ENCODE data around the gene CGB3.
"Not testable (repeated sequence)": the region's sequence is repeated elsewhere in the genome, so short reads cannot be mapped to it uniquely, and the experiment has no call there.

Gene CGB3

DNA sequence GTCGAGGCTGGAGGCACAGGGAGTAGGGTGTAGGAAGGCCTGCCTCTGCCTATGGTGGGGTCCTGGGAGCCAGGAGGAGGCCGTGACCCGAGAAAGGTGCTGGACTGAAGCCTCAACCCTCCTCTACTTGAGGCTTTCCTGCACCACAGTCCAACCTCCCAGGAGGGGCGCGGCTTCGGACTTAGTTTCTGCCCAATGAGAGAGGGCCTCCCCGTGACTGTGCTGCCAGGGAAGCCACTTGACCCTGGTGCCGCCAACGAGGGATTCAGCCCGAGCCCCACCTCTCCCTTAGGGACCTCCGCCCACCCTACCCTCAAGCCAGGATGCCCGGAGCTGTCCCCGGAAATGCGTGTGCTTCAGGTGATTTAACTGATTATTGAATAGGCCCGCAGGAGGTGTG, at the start of gene CGB3:
TSS of gene CGB3 (minus strand) at position 101 of the 400 bp plus-strand sequence. CDS start 362 bp downstream, outside the sequence.
- DNase-seq, result not testable (repeated sequence)

DNA sequence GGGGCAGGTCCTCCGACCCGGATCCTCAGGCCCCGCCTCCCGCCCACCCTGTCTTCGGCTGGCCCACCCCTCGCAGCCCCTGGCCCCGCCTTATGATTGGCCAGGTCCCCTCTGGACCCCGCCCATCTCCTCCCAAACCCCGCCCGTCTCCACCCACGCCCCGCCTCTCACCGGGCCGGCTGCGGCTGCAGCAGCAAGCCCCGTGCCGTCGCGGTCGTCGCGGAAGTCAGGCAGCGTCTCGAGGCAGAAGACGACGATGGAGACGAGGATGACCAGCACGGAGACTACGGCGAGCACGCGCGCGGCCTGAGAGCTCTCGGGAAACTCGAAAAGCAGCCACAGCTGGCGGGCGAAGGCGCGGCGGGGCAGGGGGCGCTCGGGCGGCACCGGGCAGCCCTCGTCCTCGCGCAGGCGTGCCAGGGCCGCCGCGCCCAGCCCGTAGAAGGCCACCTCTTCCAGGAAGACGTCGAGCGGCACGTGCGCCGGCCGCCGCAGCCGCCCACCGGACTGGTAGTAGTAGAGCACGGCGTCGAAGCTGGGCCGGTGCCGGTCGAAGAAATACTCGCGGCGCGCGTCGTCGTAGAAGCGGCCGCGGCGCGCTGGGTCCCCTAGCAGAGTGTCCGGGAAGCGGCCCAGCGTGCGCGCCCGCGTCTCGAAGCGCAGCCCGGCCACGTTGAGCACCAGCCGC, 47.9 kb upstream of the CGB3 start:
- no peak for DNase-seq

GRCh38 chr19:49070416-49070815, 46.3 kb upstream of the CGB3 start:
- DNase-seq, result no peak

GRCh38 chr19:49069026-49069425, 44.9 kb upstream of the CGB3 start:
- no peak for DNase-seq

DNA sequence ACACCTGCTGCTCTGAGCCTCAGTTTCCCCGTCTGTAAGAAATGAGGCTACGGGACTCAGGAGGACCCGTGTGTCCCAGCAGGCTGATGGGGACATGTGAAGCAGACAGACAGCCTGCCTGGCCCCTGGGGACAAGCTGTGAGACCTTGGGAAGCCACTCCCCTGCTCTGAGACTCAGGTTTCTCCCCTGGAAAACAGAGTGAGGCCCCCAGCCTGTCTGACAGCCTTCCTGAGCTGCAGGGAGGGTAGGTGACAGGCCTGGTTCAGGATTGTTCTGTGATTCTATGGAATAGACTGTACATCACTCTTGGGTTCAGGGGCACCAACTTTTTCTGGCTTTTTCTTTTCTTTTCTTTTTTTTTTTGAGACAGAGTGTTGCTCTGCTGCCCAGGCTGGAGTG, 43.4 kb upstream of the CGB3 start:
- DNase-seq, result no peak

DNA sequence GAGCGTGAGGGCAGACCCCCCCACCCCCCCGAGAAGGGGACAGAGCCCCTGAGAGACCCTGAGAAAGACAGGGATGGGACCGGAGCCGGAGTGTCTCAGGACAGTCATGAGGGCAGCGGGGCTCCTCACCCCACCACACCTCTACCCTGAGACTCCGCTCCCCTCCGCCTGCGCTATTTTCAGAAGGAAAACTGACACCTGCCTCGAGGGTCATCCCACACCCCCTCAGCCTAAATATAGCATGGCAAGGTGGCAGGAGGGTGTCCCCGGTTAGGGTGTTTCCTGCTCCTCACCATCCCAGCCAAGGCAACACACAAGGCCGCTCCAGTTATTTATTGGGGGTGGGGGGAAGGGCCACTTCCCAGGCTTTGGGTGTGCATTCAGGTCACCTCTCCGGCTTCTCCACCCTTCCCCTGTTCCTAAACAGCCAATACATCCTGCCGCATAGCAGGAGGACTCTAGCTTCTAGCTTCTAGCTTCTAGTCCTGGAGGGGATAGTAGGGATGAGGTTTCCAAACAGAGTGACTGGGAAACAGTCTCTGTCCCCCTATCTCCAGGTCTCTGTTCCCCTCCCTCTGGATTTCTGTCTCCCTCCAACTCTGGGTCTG, 41.9 kb upstream of the CGB3 start:
- no peak for DNase-seq

DNA sequence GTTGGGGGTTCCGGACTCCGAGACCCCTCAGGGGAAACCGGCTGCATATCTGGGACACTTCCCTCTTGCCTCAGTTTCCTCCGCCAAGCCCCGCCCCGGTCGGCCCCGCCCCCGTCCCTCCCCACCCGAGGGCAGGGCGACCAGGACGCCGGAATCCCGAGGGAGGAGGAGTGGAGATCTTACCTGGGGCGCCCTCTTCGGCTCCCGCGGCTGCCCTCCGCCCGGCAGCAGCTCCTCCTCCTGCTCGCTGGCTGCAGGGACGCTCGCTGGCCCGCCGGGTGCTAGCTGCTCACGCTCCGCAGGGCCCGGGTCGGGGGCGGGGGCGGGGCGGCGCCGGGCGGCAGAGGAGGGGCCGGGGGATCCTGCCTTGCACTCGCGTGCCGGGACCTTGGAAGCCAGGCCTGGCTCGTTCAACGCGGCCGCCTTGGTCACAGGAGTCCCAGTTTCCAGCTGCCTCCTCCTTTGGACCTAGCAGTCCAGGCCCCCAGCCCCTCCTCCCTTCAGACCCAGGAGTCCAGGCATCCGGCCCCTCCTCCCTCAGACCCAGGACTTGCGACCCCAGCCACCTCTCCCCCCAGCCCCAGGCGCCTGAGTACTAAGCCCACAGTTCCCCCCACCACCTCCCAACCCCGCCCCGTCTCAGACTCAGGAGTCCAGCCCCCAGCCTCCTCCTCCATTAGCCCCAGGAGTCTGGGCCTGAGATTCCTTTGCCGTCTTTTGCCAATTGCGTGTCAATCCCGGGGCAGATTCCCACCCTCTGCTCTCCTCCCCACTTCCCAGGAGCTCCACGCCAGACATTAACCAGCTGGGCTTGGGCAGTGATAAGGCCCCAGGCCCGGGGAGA, 40.9 kb upstream of the CGB3 start, which contains the start of gene NTF4:
TSS of gene NTF4 (minus strand) at position 51 of the 844 bp plus-strand sequence. CDS start 2,821 bp downstream, outside the sequence.
- no peak for DNase-seq

DNA sequence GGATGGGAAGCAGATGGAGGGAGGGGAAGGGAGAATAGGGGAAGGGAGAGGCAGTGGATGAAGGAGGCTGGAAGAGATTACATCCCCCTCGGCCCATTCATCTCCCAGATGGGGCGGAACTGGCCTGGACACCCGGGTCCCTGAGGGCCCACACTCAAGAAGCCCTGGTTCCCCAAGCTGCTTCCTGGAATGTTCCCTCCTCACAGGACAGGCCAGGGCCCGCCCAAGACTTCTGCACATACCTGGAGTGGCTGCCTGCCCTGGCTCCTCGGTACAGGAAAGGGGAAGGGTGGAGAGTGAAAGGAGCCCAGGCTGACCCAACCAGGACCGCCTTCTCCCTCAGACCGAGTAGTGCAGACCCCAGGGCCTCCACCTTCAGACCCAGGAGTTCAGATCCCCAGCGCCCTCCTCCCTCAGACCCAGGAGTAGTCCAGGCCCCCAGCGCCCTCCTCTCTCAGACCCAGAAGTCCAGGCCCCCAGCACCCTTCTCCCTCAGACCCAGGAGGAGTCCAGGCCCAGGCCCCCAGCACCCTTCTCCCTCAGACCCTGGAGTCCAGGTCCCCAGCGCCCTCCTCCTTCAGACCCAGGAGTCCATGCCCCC, 40.0 kb upstream of the CGB3 start:
- no peak for DNase-seq

DNA sequence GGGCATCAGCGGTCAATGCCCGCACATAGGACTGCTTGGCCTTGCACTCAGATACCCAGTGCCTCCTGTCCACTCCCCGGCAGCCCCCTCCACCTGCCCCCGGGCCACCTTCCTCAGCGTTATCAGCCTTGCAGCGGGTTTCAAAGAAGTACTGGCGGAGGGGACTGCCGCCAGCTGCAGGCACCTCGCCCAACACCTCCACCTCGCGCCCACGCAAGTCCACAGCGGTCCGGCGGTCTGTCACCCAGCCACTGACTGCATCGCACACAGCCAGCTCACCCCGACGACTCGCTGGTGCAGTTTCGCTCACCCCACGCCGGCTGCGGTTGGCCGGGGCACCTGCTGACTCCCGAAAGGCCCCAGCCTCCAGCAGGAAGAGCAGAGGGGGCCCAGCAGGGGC, 37.3 kb upstream of the CGB3 start:
- no peak for DNase-seq

- no peak for DNase-seq
Measured at GRCh38 chr19:49061000-49061399, 36.9 kb upstream of the CGB3 start.

- DNase-seq, result no peak
Measured at GRCh38 chr19:49059053-49059452, 34.9 kb upstream of the CGB3 start.

- DNase-seq, result no peak
Measured at GRCh38 chr19:49058562-49058961, 34.4 kb upstream of the CGB3 start.

DNA sequence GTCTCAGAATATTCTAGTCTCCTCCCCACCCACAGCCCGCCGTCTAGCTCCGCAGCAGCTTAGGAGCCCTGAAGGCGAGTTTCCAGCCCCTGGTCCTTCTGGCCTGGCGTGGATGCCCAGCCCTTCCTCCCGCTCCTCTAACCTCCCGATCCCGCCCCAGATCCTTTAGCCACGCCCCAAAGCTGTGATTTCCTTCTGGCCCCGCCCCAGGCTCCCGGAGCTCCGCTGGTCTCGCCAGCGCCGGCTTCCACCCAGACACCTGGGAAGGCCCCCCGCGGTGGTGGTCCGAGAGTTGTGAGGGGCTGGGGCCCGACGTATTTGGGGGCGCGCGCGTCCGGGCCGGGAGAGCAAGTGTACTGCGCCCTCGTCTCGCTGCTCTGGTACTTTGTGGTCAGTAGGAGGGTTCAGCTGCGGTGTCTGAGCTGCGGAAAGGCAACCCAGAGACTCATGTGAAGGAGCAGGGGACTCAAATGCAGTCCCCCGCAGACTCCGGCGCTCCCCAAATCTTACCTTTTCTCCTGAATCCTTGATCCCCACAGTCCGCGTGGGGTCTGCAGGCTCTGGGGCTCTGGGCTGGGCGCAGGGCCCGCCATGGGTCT, 33.6 kb upstream of the CGB3 start, which contains the start of gene CGB7:
TSS of gene CGB7 (minus strand) at position 114 of the 599 bp plus-strand sequence. CDS start 2,374 bp downstream, outside the sequence.
- no peak for DNase-seq

DNA sequence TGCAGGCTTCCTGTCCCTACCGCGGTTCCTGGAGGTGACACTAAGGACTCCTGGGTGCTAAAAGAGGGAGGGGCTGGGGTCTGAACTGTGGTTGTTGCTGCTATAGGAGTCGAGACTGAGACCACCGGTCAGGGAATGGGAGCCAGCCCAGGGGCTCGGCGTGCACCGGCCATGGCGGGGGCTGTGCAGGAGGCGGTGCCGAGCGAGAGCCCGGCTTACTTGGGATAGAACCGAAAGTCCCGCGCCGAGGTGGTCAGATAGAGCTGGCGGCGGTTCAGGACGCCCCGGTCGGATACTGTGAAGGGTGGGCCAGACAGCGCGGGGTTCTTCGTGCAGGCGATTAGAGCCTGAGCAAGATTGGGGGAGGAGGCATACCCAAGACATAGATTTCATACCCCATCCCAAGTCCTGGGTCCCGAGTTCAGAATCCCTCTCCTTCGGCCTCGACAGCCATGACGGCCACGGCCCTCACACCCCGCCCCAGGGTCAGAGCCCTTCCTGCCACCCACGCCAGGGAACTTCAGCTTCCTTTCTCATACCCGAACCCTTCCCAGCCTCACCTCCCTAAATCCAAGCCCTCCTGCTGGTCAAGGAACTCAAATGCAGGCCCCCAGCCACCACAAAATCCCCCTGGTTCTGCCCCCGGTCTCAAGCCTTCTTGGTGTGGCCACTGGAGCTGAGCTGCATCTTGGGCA, 32.9 kb upstream of the CGB3 start:
- not testable (repeated sequence) for DNase-seq

DNA sequence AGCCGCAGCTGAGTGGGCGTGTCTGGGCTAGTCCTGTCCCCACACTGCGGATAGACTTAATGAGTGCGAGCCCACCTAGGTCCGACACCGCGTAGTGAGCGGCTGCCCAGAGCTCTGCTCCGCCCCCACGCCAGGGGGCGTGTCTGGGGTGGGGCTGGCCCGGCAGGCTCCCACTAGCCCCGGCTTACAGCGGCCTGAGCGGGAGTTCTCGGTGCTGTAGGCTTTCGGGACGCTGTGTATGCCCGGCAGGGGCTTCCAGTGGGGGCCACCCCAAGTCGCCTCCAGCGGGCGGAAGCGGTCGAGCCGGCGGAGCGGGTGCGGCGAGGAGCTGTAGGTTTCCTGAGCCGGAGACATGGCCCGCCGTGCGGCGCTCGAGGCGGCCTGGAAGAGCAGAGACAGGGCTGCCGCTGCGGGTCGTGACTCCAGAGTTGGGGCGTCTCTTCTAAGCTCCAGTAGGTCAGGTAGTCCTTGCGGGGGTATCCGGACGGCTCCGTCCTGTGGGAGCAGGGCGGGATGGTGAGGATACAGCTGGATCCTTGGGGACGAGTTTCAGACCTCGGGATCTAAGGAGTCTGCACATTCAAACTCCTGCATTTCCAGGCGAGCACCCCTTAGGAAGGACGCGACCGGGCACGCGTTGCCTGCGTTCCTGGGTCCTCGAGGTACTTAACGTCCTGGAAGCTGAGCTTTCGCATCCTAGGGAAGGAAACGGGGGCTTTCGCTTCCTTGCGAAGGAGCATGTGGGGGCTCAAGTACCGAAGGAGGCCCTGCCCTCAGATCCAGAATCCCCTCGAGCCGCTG, 32.2 kb upstream of the CGB3 start:
- no peak for DNase-seq

- DNase-seq, result not testable (repeated sequence)
Measured at GRCh38 chr19:49050376-49051033, 26.4 kb upstream of the CGB3 start.

DNA sequence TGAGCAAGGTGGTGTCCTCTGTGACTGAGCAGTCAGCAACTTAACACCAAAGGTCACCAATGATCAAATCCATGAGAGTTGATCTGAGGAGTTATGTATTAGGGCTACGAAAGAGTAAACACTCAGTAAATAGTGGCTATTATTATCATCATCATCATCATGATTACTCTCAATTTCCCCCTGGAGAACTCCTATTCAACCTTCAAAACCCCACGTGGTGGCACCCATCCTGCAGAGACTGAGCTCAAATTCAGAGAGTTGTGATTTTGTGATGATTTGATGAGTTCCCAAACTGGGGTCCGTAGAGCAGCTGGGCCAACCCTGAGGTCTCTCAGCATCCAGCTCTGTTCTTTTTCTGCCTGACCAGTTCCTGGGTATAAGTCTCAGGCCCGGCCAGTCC, 25.7 kb upstream of the CGB3 start:
- DNase-seq, result not testable (repeated sequence)

DNA sequence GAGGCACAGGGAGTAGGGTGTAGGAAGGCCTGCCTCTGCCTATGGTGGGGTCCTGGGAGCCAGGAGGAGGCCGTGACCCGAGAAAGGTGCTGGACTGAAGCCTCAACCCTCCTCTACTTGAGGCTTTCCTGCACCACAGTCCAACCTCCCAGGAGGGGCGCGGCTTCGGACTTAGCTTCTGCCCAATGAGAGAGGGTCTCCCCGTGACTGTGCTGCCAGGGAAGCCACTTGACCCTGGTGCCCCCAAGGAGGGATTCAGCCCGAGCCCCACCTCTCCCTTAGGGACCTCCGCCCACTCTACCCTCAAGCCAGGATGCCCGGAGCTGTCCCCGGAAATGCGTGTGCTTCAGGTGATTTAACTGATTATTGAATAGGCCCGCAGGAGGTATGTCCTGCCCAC, 24.9 kb upstream of the CGB3 start, which contains the start of gene CGB8:
TSS of gene CGB8 (minus strand) at position 101 of the 400 bp plus-strand sequence. CDS start 372 bp downstream, outside the sequence.
- DNase-seq, result not testable (repeated sequence)

DNA sequence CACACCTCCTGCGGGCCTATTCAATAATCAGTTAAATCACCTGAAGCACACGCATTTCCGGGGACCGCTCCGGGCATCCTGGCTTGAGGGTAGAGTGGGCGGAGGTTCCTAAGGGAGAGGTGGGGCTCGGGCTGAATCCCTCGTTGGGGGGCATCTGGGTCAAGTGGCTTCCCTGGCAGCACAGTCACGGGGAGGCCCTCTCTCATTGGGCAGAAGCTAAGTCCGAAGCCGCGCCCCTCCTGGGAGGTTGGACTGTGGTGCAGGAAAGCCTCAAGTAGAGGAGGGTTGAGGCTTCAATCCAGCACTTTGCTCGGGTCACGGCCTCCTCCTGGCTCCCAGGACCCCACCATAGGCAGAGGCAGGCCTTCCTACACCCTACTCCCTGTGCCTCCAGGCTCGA, 19.4 kb upstream of the CGB3 start, which contains the start of gene CGB5:
TSS of gene CGB5 (plus strand) at position 301 of the 400 bp plus-strand sequence. CDS start 362 bp downstream, outside the sequence.
- not testable (repeated sequence) for DNase-seq

DNA sequence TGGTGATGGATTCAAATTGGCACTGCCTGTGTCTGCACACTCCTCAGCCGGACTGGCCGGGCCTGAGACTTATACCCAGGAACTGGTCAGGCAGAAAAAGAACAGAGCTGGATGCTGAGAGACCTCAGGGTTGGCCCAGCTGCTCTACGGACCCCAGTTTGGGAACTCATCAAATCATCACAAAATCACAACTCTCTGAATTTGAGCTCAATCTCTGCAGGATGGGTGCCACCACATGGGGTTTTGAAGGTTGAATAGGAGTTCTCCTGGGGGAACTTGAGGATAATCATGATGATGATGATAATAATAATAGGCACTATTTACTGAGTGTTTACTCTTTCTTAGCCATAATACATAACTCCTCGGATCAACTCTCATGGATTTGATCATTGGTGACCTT, 18.5 kb upstream of the CGB3 start:
- not testable (repeated sequence) for DNase-seq

Measured in NCI-H526 treated with DMSO at 0.1 percent for 48 hours (cell line).